K562 (cell line): Measurements from ENCODE around the gene NAIF1. TPM values are rescaled to one million over a fixed set of nuclear protein-coding genes. Genes with fewer than 3 reads are reported as not detected.

ENCODE experiments used
- ATAC-seq: fragments of 200-7000 bp; cut with Tn5 transposase; 3 replicates; pipeline ENCODE4 v1.9.1; 2020; ENCODE audit warnings: moderate library complexity
- BruUV-seq: library from RNA; stranded (reverse); fragments of 400-500 nt; replicated peaks from 2 replicates; lab custom pipeline; 2021; lab: Mats Ljungman, UMichigan
- CTCF ChIA-PET: fragments of 300-600 bp; formaldehyde crosslinking; extraction: SDS; loops from one replicate; lab custom pipeline; 2021; ENCODE audit warnings: low intra/inter-chr PET ratio; lab: Yijun Ruan, JAX
- POLR2A ChIA-PET: fragments of 300-600, 350-650 bp; sonication (Branson Sonifier 250); formaldehyde crosslinking; extraction: SDS; loops from one replicate; lab custom pipeline; 2021; ENCODE audit warnings: antibody characterized with exemption, inconsistent platforms; lab: Yijun Ruan, JAX
- DNase-seq, 4 experiments: peaks; one replicate each; pipeline versions ENCODE4 v3.0.0 to v3.0.0-alpha.2; 2011 to 2018; ENCODE audit warnings: low spot score in 3 of 4, mixed read lengths in 3 of 4; ENCODE audit errors: extremely low read depth in 1 of 4
- FAIRE-seq: peaks from 2 replicates; lab custom pipeline; 2011; peaks lifted over from hg19 to GRCh38; lab: Jason Lieb, UNC
- H2AFZ ChIP-seq: 2 replicates; pipeline ENCODE4 v1.6.0; 2011; ENCODE audit warnings: low read depth, low read length, control low read depth, inconsistent platforms
- H3K27ac ChIP-seq: fragments of 200-600 bp; 3 replicates; pipeline ENCODE4 v1.8.0; 2011; ENCODE audit warnings: low read depth, mild to moderate bottlenecking, control low read depth, inconsistent platforms, low read length, moderate library complexity, mixed read lengths; ENCODE audit errors: extremely low read depth
- H3K27me3 ChIP-seq, 2 experiments: fragments of 300-600 bp in 1 of 2; 2 replicates in 1 of 2; 3 replicates in 1 of 2; pipeline versions ENCODE4 v1.6.0 to v1.8.0; 2011; ENCODE audit warnings: inconsistent platforms in 2 of 2, low read length in 2 of 2, mild to moderate bottlenecking in 1 of 2, mixed read lengths in 1 of 2, moderate library complexity in 1 of 2; ENCODE audit not compliant: control insufficient read depth in 2 of 2, insufficient read depth in 2 of 2
- H3K36me3 ChIP-seq: fragments of 300-600 bp; 3 replicates; pipeline ENCODE4 v1.8.0; 2011; ENCODE audit warnings: mild to moderate bottlenecking, low read length, inconsistent platforms; ENCODE audit not compliant: control insufficient read depth, insufficient read depth
- H3K4me1 ChIP-seq, 2 experiments: fragments of 200-600 bp in 1 of 2; replicated peaks in 1 of 2; 2 replicates in 1 of 2; 3 replicates in 1 of 2; pipeline versions ENCODE4 v1.5.1 to v1.8.0; 2011; ENCODE audit warnings: inconsistent platforms in 2 of 2, low read length in 2 of 2, mild to moderate bottlenecking in 1 of 2, mixed read lengths in 1 of 2, moderate library complexity in 1 of 2; ENCODE audit not compliant: control insufficient read depth in 2 of 2, insufficient read depth in 2 of 2
- H3K4me2 ChIP-seq: 2 replicates; pipeline ENCODE4 v1.6.1; 2011; ENCODE audit warnings: low read length, control low read depth, inconsistent platforms, mixed read lengths; ENCODE audit not compliant: insufficient read depth
- H3K4me3 ChIP-seq: fragments of 200-600 bp; sonication (generic), shearing (Covaris generic); 2 replicates; pipeline ENCODE4 v1.5.1; 2016; ENCODE audit warnings: control low read depth, inconsistent platforms
- H3K79me2 ChIP-seq: fragments of 200-600 bp; 3 replicates; pipeline ENCODE4 v1.8.0; 2011; ENCODE audit warnings: low read length, inconsistent platforms; ENCODE audit not compliant: control insufficient read depth, insufficient read depth
- H3K9ac ChIP-seq, 2 experiments: 2 replicates each; pipeline versions ENCODE4 v1.6.0 to v1.6.1; 2011; ENCODE audit warnings: low read depth in 2 of 2, low read length in 2 of 2, control low read depth in 1 of 2, inconsistent platforms in 1 of 2, mild to moderate bottlenecking in 1 of 2, mixed read lengths in 1 of 2; ENCODE audit not compliant: insufficient read depth in 1 of 2
- H3K9me1 ChIP-seq: one replicate; pipeline ENCODE4 v1.6.0; 2011; ENCODE audit warnings: inconsistent platforms, mild to moderate bottlenecking, low read length, moderate library complexity; ENCODE audit not compliant: control insufficient read depth, insufficient read depth
- H3K9me3 ChIP-seq: replicated peaks from 2 replicates; pipeline ENCODE4 v1.5.1; 2011; ENCODE audit warnings: low read depth, low read length, inconsistent platforms; ENCODE audit not compliant: control insufficient read depth, insufficient read depth
- H4K20me1 ChIP-seq: replicated peaks from 2 replicates; pipeline ENCODE4 v1.6.1; 2011; ENCODE audit warnings: low read length, inconsistent platforms, mixed read lengths; ENCODE audit not compliant: control insufficient read depth, insufficient read depth
- BCOR ChIP-seq: fragments of 450-650 bp; IDR thresholded peaks from 2 replicates; pipeline ENCODE4 v1.6.1; 2016
- MBD2 ChIP-seq: sonication (generic); IDR thresholded peaks from 2 replicates; pipeline ENCODE4 v1.6.1; 2016; ENCODE audit warnings: low read depth, borderline replicate concordance
- RBM25 ChIP-seq: fragments of 200-400 bp; formaldehyde crosslinking; IDR thresholded peaks from 2 replicates; pipeline ENCODE4 v1.6.1; 2018; ENCODE audit warnings: low read length, low read depth, moderate library complexity; ENCODE audit not compliant: severe bottlenecking
- SRSF1 ChIP-seq: fragments of 200-400 bp; formaldehyde crosslinking; IDR thresholded peaks from 2 replicates; pipeline ENCODE4 v1.6.1; 2017; ENCODE audit warnings: mild to moderate bottlenecking, low read depth, low read length, moderate library complexity
- ZFP36 ChIP-seq: fragments of 150-350 bp; IDR thresholded peaks from 2 replicates; pipeline ENCODE4 v1.6.1; 2018; ENCODE audit warnings: low read length, low read depth; ENCODE audit not compliant: partially characterized antibody
- WGBS: fragments of 100-300 bp; shearing (Covaris generic); methylation state at CpG from one replicate; pipeline ENCODE4 v1.1.6; 2016; ENCODE audit warnings: low coverage, mixed read lengths; ENCODE audit not compliant: insufficient coverage; ENCODE audit errors: missing lambda C conversion rate; 5-methylcytosine and 5-hydroxymethylcytosine counted together
- in situ Hi-C: fragments of 300-500 bp; cut with MboI; formaldehyde crosslinking; loops from 4 replicates; pipeline ENCODE4 v1.15.0; 2018; ENCODE audit warnings: inconsistent platforms, mixed read lengths
- intact Hi-C: fragments of 100-400 bp; cut with micrococcal nuclease; formaldehyde crosslinking; loops from 2 replicates; pipeline ENCODE4 v1.14.2; 2022
- polyA plus RNA-seq, 8 experiments: library from polyadenylated mRNA; depleted of rRNA in 4 of 8; stranded (reverse) in 5 of 8; unstranded in 3 of 8; fragments of >200 nt; fragmentation: Nextera tagmentation in 2 of 8; fragmentation: Illumina TruSeq in 1 of 8; extraction: Ambion mirVana in 2 of 8; extraction: Trizol in 1 of 8; gene quantifications; 2 replicates each; pipeline versions ENCODE4 v1.2.1 to v1.2.3, GENCODE V29; 2011 to 2014; ENCODE audit warnings: inconsistent platforms in 1 of 8, missing spikeins in 1 of 8
- total RNA-seq, 7 experiments: library from RNA; depleted of rRNA in 6 of 7; stranded (reverse); fragments of >200 nt in 6 of 7; fragmentation: Illumina TruSeq in 2 of 7; extraction: Trizol in 2 of 7; gene quantifications; 2 replicates each; pipeline versions ENCODE4 v1.2.1 to v1.2.3, GENCODE V29; 2011 to 2021; ENCODE audit warnings: low replicate concordance in 1 of 7
- TF ChIP-seq, protein P1 (sequence below): fragments of 250-450 bp; sonication (Bioruptor Pico); IDR thresholded peaks from 2 replicates; pipeline ENCODE4 v1.5.1; 2021; ENCODE audit warnings: mild to moderate bottlenecking
- TF ChIP-seq, protein P2 (sequence below): sonication (generic); formaldehyde crosslinking; IDR thresholded peaks from 2 replicates; pipeline ENCODE4 v1.8.0; 2022; ENCODE audit warnings: missing genetic modification reagents, mild to moderate bottlenecking, moderate library complexity, borderline replicate concordance

NAIF1 gene
- total and polyA plus RNA-seq, 9 of the 15 experiments (the other 6 are each of a cell fraction or from before 2014, with no cell fraction given), result 4.8 to 26.6 (median 17.2) TPM

GRCh38 chr9:128026773-128027541 lies 40.2 kb downstream of the NAIF1 start (continued):
- TF ChIP-seq RBM25 (peak; percentile 72), BCOR (peak; percentile 93)
- TF ChIP-seq, protein P1, sequence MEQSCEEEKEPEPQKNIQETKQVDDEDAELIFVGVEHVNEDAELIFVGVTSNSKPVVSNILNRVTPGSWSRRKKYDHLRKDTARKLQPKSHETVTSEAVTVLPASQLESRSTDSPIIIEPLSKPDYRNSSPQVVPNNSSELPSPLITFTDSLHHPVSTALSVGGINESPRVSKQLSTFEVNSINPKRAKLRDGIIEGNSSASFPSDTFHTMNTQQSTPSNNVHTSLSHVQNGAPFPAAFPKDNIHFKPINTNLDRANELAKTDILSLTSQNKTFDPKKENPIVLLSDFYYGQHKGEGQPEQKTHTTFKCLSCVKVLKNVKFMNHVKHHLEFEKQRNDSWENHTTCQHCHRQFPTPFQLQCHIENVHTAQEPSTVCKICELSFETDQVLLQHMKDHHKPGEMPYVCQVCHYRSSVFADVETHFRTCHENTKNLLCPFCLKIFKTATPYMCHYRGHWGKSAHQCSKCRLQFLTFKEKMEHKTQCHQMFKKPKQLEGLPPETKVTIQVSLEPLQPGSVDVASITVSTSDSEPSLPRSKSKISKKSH (CRISPR knock-in tag), result no peak
- TF ChIP-seq, protein P2, sequence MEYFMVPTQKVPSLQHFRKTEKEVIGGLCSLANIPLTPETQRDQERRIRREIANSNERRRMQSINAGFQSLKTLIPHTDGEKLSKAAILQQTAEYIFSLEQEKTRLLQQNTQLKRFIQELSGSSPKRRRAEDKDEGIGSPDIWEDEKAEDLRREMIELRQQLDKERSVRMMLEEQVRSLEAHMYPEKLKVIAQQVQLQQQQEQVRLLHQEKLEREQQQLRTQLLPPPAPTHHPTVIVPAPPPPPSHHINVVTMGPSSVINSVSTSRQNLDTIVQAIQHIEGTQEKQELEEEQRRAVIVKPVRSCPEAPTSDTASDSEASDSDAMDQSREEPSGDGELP (CRISPR knock-in tag), result 0 out of 2 replicates have a peak, but pooled peaks have one; percentile 12

- no peak overlapping the region for H3K4me3 ChIP-seq
- H3K27me3 ChIP-seq, result no peaks in the 10 kb centered on the region
- peak overlapping the region in 1 of 2 experiments; percentile 78; a peak in 1 of 4 replicates for H3K9ac ChIP-seq
- no peaks in the 10 kb centered on the region for H4K20me1 ChIP-seq
- POLR2A ChIA-PET, result interaction anchor here (0.9 to 1.4 kb wide), 2 partner anchors 8 to 10 kb away, joined by 3 to 7 read pairs; no protein-coding TSS in a partner anchor
- H3K4me1 ChIP-seq, result peaks cover 13 to 18% of the 10 kb centered on the region in 2 experiments
- WGBS, result 50% methylated on average over 12 of the region's 12 CpGs
- ATAC-seq, result no peak
- no peak overlapping the region for H3K27ac ChIP-seq
- no peak overlapping the region for H3K4me2 ChIP-seq
- no peak for DNase-seq
- H3K9me1 ChIP-seq, result no peaks in the 10 kb centered on the region
- no peaks in the 10 kb centered on the region for H3K9me3 ChIP-seq
- FAIRE-seq, result no peak
- BruUV-seq, result no TSS peak
- no peak overlapping the region for H2AFZ ChIP-seq
- intact Hi-C loops (no loop called here), in situ Hi-C loops (no loop called here)
- H3K79me2 ChIP-seq, result no peaks in the 10 kb centered on the region
- CTCF ChIA-PET, result no interaction called here
- H3K36me3 ChIP-seq, result no peaks in the 10 kb centered on the region
- TF ChIP-seq RBM25 (peak; percentile 67), SRSF1 (no peak), ZFP36 (peak; percentile 86), MBD2 (no peak)
These were observed 40.8 kb downstream of the NAIF1 start for GRCh38 chr9:128026255-128026772.
